HG02623 (cell line): ENCODE results near the gene CRISP1.
"Not testable (repeated sequence)": the region's sequence is repeated elsewhere in the genome, so short reads cannot be mapped to it uniquely, and the experiment has no call there.

Experiments
- ATAC-seq: cut with Tn5 transposase; IDR thresholded peaks from one replicate; pipeline ENCODE4 v1.9.1; 2021; ENCODE audit warnings: moderate library complexity; ENCODE audit not compliant: unreplicated experiment

Gene CRISP1

GRCh38 chr6:49841424-49841823 is 24.9 kb downstream of the CRISP1 start:
- ATAC-seq: no peak

GRCh38 chr6:49839957-49840356 is 26.4 kb downstream of the CRISP1 start:
- no peak for ATAC-seq

DNA sequence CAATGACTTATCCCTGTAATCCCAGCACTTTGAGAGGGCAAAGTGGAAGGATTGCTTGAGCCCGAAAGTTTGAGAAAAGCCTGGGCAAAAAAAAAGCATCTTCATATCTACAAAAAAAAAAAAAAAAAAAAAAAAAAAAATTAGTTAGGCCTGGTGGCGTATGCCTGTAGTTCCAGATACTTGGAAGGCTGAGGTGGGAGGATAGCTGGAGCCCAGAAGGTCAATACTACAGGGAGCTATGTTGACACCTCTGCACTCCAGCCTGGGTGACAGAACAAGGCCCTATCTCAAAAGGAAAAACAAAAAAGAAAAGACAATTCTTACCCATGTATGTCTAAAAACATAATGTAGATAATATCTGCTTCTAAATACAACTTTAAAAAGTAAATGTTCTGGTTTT is 27.2 kb downstream of the CRISP1 start:
- ATAC-seq: no peak

DNA sequence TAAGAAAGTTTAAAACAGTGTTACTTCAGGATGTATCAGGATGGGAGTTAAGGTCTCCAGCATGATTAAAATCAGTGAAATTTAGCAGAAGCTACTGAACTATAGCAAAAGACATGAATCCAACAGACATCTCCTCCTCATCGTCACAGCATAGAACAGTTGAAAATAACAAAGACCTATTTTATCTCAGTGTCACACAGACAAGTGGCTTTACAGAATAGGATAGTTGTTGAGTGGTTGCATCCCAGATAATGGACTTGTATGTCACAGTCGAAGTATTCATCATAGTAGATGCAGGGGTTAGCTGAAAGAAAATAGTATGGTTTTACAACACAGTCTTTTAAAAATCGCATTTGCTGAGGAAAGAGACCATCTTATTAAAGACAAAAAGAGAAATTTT is 31.2 kb downstream of the CRISP1 start:
- no peak for ATAC-seq

GRCh38 chr6:49833386-49833785 is 32.9 kb downstream of the CRISP1 start:
- no peak for ATAC-seq

- ATAC-seq: peak; percentile 93
Measured at GRCh38 chr6:49826743-49827406, 39.5 kb downstream of the CRISP1 start.

- no peak for ATAC-seq
Measured at GRCh38 chr6:49815166-49815565, 51.2 kb downstream of the CRISP1 start.

GRCh38 chr6:49813248-49813647 is 53.1 kb downstream of the CRISP1 start:
- ATAC-seq: no peak

DNA sequence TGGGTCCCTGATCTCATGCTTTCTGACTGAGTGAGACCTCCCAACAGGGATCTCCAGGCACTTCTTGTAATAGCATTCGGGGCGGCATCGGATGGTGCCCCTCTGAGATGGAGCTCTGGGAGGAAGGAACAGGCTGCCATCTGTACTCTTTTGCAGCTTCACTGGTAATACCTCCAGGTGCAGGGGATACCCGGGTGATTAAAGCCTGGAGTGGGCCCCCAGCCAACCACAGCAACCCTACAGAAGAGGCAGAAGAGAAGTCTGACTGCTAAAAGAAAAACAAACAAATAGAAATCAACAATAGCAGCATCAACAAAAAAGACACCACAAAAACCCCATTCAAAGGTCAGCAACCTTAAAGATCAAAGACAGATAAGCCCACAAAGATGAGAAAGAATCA is 60.2 kb downstream of the CRISP1 start:
- no peak for ATAC-seq

GRCh38 chr6:49805246-49805645 is 61.1 kb downstream of the CRISP1 start:
- ATAC-seq: no peak

DNA sequence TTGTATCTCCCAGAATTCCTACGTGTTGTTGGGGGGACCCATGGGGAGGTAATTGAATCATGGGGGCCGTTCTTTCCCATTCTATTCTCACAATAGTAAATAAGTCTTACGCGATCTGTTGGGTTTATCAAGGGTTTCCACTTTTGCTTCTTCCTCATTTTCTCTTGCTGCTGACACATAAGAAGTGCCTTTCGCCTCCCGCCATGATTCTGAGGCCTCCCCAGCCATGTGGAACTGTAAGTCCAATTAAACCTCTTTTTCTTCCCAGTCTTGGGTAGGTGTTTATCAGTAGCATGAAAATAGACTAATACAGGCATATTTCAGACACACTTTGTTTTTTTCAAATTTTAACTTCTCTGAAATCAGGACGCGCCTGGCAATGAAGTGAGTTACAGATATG is 64.8 kb downstream of the CRISP1 start:
- ATAC-seq: no peak

DNA sequence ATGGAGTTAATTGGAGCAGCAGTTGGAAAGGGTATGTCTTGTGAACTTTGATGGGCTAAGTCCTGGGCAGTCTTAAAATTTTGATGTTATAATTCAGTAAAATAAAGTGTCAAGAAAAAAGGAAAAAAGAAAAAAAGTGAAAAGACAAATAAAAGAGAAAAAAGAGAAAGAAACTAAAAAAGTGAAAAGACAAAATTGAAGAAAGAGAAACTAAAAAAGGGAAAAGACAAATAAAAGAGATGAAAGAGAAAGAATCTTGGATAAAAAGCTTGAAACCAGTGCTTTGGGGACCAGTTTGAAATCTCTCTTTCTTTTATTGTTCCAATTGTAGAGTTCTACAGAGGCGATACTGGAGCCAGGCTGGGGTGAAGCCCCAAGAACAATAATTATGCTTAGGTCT is 67.2 kb downstream of the CRISP1 start:
- no peak for ATAC-seq

GRCh38 chr6:49796842-49797455 is 69.4 kb downstream of the CRISP1 start:
- ATAC-seq: not testable (repeated sequence)

DNA sequence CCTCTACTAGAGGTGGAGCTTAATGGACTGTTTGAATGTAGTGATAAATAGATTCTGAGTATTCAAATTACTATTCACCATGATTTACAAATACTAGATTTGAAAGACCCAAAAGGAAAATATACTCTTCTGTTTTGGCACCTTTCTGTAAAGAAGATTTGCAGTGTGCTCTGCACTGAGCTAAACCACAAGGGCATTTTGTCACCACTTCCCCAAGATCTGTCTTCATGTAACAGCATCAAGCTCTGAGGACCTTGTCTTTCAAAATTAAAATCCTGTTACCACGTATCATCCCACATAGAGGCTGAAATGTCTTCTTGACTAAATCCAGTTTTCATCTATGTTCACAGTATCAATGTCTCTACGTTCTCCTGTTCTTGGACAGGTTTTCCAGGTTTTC is 76.0 kb downstream of the CRISP1 start:
- ATAC-seq: no peak

- no peak for ATAC-seq
Measured at GRCh38 chr6:49787176-49787575, 79.2 kb downstream of the CRISP1 start, which contains the start of gene PGK2. Gene PGK2 (minus strand): TSS chr6:49787285. CDS start chr6:49787187, 98 bp downstream.

- no peak for ATAC-seq
Measured at GRCh38 chr6:49784272-49784671, 82.1 kb downstream of the CRISP1 start.
